K562 (cell line): ENCODE results near the gene RRAD. TPM values are rescaled to one million over a fixed set of nuclear protein-coding genes. Genes with fewer than 3 reads are reported as not detected.

Source experiments
- ETV1 ChIP-seq: fragments of 450-650 bp; conservative IDR thresholded peaks from 2 replicates; pipeline ENCODE4 v1.6.1; 2016; ENCODE audit warnings: missing genetic modification characterization, control low read depth, low read depth, missing compliant biosample characterization
- ETV5 ChIP-seq: sonication (generic); formaldehyde crosslinking; IDR thresholded peaks from 2 replicates; pipeline ENCODE4 v1.4.0; 2020; ENCODE audit warnings: low read depth, mild to moderate bottlenecking, missing genetic modification reagents
- FOS ChIP-seq: IDR thresholded peaks from 3 replicates; pipeline ENCODE4 v1.6.1; 2011; ENCODE audit not compliant: insufficient read length; ENCODE audit errors: extremely low read depth
- FOXJ2 ChIP-seq: fragments of 200-800 bp; sonication (Bioruptor generic); IDR thresholded peaks from 2 replicates; pipeline ENCODE4 v1.6.1; 2016; ENCODE audit warnings: missing genetic modification characterization, missing compliant biosample characterization
- HDAC8 ChIP-seq: fragments of 450-650 bp; IDR thresholded peaks from 2 replicates; pipeline ENCODE4 v1.6.1; 2016; ENCODE audit warnings: mild to moderate bottlenecking, missing genetic modification characterization, moderate library complexity, missing compliant biosample characterization
- HDGF ChIP-seq: fragments of 450-650 bp; IDR thresholded peaks from 2 replicates; pipeline ENCODE4 v1.6.1; 2016
- JUND ChIP-seq, 2 experiments: IDR thresholded peaks; 2 replicates in 1 of 2; 3 replicates in 1 of 2; pipeline ENCODE4 v1.6.1; 2011; ENCODE audit warnings: borderline replicate concordance in 2 of 2, low read depth in 2 of 2, low read length in 2 of 2, improper control_type of control experiment in 1 of 2, missing biosample characterization in 1 of 2, missing genetic modification characterization in 1 of 2, missing genetic modification reagents in 1 of 2
- LARP7 ChIP-seq: fragments of 450-650 bp; IDR thresholded peaks from 2 replicates; pipeline ENCODE4 v1.6.1; 2016
- LCOR ChIP-seq: sonication (generic); formaldehyde crosslinking; IDR thresholded peaks from 2 replicates; pipeline ENCODE4 v1.8.0; 2022; ENCODE audit warnings: mild to moderate bottlenecking, missing genetic modification reagents
- MAFF ChIP-seq: IDR thresholded peaks from 2 replicates; pipeline ENCODE4 v1.6.1; 2012; ENCODE audit warnings: low read length, improper control_type of control experiment
- NR2F6 ChIP-seq: fragments of 450-650 bp; formaldehyde crosslinking; IDR thresholded peaks from 2 replicates; pipeline ENCODE4 v1.4.0; 2020; ENCODE audit warnings: mild to moderate bottlenecking
- SMARCA5 ChIP-seq: fragments of 450-650 bp; IDR thresholded peaks from 2 replicates; pipeline ENCODE4 v1.6.1; 2016
- SREBF2 ChIP-seq: sonication (generic); formaldehyde crosslinking; IDR thresholded peaks from 2 replicates; pipeline ENCODE4 v1.4.0; 2020; ENCODE audit warnings: mild to moderate bottlenecking, missing genetic modification reagents
- TAF15 ChIP-seq: fragments of 200-400 bp; formaldehyde crosslinking; IDR thresholded peaks from 2 replicates; pipeline ENCODE4 v1.6.1; 2017; ENCODE audit warnings: mild to moderate bottlenecking, low read depth, low read length, moderate library complexity
- THRB ChIP-seq: fragments of 450-650 bp; formaldehyde crosslinking; conservative IDR thresholded peaks from 2 replicates; pipeline ENCODE4 v1.4.0; 2022; ENCODE audit warnings: mild to moderate bottlenecking, missing genetic modification characterization
- XRCC3 ChIP-seq: fragments of 450-650 bp; IDR thresholded peaks from 2 replicates; pipeline ENCODE4 v1.6.1; 2017; ENCODE audit warnings: mild to moderate bottlenecking, moderate library complexity
- ZNF584 ChIP-seq: fragments of 200-800 bp; sonication (Bioruptor generic); IDR thresholded peaks from 2 replicates; pipeline ENCODE4 v1.6.1; 2016; ENCODE audit warnings: low read depth, mild to moderate bottlenecking, missing genetic modification characterization, missing compliant biosample characterization
- ZNF586 ChIP-seq: fragments of 450-650 bp; formaldehyde crosslinking; conservative IDR thresholded peaks from 2 replicates; pipeline ENCODE4 v1.4.0; 2020; ENCODE audit warnings: mild to moderate bottlenecking, moderate library complexity
- ZNF778 ChIP-seq: fragments of 450-650 bp; formaldehyde crosslinking; IDR thresholded peaks from 2 replicates; pipeline ENCODE4 v1.4.0; 2020; ENCODE audit warnings: mild to moderate bottlenecking, moderate library complexity
- polyA plus RNA-seq, 8 experiments: library from polyadenylated mRNA; depleted of rRNA in 4 of 8; stranded (reverse) in 5 of 8; unstranded in 3 of 8; fragments of >200 nt; fragmentation: Nextera tagmentation in 2 of 8; fragmentation: Illumina TruSeq in 1 of 8; extraction: Ambion mirVana in 2 of 8; extraction: Trizol in 1 of 8; gene quantifications; 2 replicates each; pipeline versions ENCODE4 v1.2.1 to v1.2.3, GENCODE V29; 2011 to 2014; ENCODE audit warnings: inconsistent platforms in 1 of 8, missing spikeins in 1 of 8
- total RNA-seq, 7 experiments: library from RNA; depleted of rRNA in 6 of 7; stranded (reverse); fragments of >200 nt in 6 of 7; fragmentation: Illumina TruSeq in 2 of 7; extraction: Trizol in 2 of 7; gene quantifications; 2 replicates each; pipeline versions ENCODE4 v1.2.1 to v1.2.3, GENCODE V29; 2011 to 2021; ENCODE audit warnings: low replicate concordance in 1 of 7
- TF ChIP-seq, protein P1 (sequence below): fragments of 450-650 bp; IDR thresholded peaks from 2 replicates; pipeline ENCODE4 v1.6.1; 2016; ENCODE audit warnings: borderline replicate concordance
- TF ChIP-seq, protein P2 (sequence below): sonication (generic); formaldehyde crosslinking; IDR thresholded peaks from 2 replicates; pipeline ENCODE4 v1.8.0; 2022; ENCODE audit warnings: mild to moderate bottlenecking, missing genetic modification reagents, borderline replicate concordance
- TF ChIP-seq, protein P3 (sequence below): fragments of 250-450 bp; sonication (Bioruptor Pico); IDR thresholded peaks from 2 replicates; pipeline ENCODE4 v1.4.0; 2020

Gene RRAD
- total and polyA plus RNA-seq, 9 of the 15 experiments (the other 6 are each of a cell fraction or from before 2014, with no cell fraction given) = 0.09 to 0.20 (median 0.13) TPM; not detected in 5

DNA sequence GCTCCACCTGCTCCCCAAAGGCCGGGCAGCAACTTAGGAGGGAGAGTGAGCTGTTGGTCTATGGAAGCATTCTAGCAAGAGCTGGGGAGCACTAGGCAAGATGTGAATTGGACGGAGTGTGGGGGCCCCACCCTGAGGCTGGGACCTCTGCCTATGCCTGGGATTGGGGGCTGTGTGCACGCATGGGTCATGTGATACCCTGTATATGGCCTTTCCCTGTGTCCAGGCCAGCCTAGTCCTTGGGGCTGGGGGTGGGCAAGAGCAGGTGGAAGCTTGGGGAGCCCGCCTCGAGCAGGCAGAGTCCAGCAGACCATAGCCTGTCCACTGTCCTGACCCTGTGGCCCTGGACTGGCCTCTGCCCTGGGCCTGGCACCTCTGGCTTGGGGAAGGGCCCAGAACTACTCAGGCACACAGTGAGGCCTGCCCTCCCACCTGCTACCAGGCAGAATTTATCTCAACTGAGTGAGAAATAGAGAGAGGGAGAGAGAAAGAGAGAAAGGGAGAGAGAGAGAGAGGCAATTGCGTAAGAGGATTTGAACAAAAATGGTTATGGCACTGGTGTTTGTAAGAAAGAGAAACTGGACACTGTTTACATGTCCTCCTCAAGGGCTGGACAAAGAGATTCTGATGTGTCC, 25.9 kb downstream of the RRAD start (continued):
- 0 out of 2 replicates have a peak, but pooled peaks have one; percentile 11 for TF ChIP-seq THRB
- TF ChIP-seq MAFF = no peak
- no peak for TF ChIP-seq FOS
- no peak for TF ChIP-seq ZNF778 (CRISPR knock-in tag)
- no peak for TF ChIP-seq ZNF586 (CRISPR knock-in tag)
- TF ChIP-seq ETV5 (CRISPR knock-in tag) = no peak
- TF ChIP-seq FOXJ2 (tag) = 0 out of 2 replicates have a peak, but pooled peaks have one; percentile 86
- TF ChIP-seq LARP7 = no peak
- TF ChIP-seq, protein P1, sequence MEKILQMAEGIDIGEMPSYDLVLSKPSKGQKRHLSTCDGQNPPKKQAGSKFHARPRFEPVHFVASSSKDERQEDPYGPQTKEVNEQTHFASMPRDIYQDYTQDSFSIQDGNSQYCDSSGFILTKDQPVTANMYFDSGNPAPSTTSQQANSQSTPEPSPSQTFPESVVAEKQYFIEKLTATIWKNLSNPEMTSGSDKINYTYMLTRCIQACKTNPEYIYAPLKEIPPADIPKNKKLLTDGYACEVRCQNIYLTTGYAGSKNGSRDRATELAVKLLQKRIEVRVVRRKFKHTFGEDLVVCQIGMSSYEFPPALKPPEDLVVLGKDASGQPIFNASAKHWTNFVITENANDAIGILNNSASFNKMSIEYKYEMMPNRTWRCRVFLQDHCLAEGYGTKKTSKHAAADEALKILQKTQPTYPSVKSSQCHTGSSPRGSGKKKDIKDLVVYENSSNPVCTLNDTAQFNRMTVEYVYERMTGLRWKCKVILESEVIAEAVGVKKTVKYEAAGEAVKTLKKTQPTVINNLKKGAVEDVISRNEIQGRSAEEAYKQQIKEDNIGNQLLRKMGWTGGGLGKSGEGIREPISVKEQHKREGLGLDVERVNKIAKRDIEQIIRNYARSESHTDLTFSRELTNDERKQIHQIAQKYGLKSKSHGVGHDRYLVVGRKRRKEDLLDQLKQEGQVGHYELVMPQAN = no peak
- no peak for TF ChIP-seq ETV1 (tag)
- TF ChIP-seq, protein P2, sequence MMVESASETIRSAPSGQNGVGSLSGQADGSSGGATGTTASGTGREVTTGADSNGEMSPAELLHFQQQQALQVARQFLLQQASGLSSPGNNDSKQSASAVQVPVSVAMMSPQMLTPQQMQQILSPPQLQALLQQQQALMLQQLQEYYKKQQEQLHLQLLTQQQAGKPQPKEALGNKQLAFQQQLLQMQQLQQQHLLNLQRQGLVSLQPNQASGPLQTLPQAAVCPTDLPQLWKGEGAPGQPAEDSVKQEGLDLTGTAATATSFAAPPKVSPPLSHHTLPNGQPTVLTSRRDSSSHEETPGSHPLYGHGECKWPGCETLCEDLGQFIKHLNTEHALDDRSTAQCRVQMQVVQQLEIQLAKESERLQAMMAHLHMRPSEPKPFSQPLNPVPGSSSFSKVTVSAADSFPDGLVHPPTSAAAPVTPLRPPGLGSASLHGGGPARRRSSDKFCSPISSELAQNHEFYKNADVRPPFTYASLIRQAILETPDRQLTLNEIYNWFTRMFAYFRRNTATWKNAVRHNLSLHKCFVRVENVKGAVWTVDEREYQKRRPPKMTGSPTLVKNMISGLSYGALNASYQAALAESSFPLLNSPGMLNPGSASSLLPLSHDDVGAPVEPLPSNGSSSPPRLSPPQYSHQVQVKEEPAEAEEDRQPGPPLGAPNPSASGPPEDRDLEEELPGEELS (CRISPR knock-in tag) = 0 out of 2 replicates have a peak, but pooled peaks have one; percentile 47
- no peak for TF ChIP-seq JUND (IDR thresholded peaks at IDR 0.05; ENCODE audit: borderline replicate concordance, low read depth, low read length)
- no peak for TF ChIP-seq JUND (tag; IDR thresholded peaks at IDR 0.05; ENCODE audit: borderline replicate concordance, low read depth, low read length)
- no peak for TF ChIP-seq LCOR (CRISPR knock-in tag)
- no peak for TF ChIP-seq NR2F6
- no peak for TF ChIP-seq TAF15
- 0 out of 2 replicates have a peak, but pooled peaks have one; percentile 65 for TF ChIP-seq ZNF584
- TF ChIP-seq, protein P3, sequence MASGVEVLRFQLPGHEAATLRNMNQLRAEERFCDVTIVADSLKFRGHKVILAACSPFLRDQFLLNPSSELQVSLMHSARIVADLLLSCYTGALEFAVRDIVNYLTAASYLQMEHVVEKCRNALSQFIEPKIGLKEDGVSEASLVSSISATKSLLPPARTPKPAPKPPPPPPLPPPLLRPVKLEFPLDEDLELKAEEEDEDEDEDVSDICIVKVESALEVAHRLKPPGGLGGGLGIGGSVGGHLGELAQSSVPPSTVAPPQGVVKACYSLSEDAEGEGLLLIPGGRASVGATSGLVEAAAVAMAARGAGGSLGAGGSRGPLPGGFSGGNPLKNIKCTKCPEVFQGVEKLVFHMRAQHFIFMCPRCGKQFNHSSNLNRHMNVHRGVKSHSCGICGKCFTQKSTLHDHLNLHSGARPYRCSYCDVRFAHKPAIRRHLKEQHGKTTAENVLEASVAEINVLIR = no peak
- TF ChIP-seq SMARCA5 = peak; percentile 56; the same call in 1 of the 2 replicates
- TF ChIP-seq XRCC3 = no peak
- no peak for TF ChIP-seq SREBF2 (CRISPR knock-in tag)
- TF ChIP-seq HDAC8 = peak; percentile 83
- peak; percentile 46 for TF ChIP-seq HDGF
